Measurements from ENCODE around the gene FUT9.
"Not testable (repeated sequence)": the region's sequence is repeated elsewhere in the genome, so short reads cannot be mapped to it uniquely, and the experiment has no call there.

FUT9 gene

GRCh38 chr6:96194675-96195074 lies 178.9 kb downstream of the FUT9 start:
- no peak for DNase-seq

DNA sequence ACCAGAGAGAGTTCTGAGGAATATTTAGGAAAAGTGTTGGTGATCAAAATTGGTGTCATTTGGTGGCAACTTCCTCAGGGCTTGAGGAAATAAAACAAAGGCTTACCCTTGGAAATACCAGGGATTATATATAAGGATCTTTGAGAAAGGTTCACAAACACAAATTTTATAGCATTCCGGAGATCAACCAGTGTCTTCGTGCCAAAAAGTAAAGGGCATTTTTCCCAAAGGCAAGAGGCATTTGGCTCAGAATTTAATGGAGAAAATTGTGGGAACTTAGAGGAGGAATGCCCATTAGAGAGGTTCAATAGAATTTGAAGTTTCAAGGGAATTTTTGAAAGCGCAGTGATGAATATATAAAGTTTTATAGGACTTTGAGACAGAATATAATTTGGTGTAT lies 179.5 kb downstream of the FUT9 start:
- no peak for DNase-seq

DNA sequence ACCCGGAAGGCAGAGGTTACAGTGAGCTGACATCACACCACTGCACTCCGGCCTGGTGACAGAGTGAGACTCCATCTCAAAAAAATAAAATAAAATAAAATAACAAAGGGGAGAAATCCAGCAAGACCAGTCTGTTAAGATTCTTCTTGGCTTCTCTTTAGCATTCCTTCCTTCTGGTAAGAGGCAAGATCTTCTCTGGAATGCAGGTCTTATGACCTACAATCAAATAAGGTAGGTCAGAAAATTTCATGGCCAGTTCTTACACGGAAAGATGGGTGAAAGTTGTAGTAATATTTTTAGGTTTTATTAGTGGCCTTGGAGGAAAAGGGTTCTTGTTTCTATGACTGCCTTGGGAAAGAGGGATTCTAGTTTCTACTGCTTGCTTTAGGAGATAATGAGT lies 180.9 kb downstream of the FUT9 start:
- no peak for DNase-seq

GRCh38 chr6:96197241-96197640 lies 181.5 kb downstream of the FUT9 start:
- no peak for DNase-seq

DNA sequence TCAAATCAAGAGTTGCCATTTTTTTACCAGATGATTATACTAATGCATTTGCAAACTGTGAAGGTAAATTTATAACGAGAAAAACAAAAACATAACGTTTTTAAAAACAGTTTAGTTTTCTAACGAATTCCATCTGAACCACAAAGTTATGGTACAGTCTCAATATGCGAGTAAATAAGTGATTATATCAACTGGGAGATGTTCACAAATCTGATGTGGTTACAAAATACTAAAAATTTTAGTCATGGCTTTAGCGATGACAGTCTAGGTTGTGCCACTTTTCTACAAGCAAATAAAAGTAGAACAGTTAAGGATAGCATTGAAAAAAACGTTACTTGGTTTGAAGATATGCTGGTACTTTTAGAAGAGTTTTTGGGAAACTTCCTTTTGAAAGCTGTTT lies 186.8 kb downstream of the FUT9 start:
- no peak for DNase-seq

GRCh38 chr6:96211341-96211740 lies 195.6 kb downstream of the FUT9 start:
- no peak for DNase-seq

- no peak for DNase-seq
These were observed 196.3 kb downstream of the FUT9 start for GRCh38 chr6:96212066-96212465.

DNA sequence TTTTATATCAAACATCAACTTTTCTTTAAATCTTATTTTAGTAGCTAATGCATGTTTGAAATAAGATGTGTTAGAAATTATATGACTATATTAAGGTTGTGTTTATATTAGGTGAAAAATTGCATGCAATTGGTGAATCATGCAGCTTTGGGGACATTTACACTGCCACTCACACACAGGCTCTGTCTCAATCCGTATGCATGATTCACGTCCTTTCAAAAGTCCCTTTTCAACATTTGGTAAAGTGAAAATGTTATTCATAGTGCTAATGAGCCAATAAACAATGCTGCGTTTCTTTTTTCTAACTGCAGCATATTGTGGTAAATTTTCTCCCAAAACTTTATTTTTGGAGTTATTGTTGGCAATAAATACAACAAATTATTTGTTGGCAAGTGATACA lies 198.0 kb downstream of the FUT9 start:
- DNase-seq, result no peak

DNA sequence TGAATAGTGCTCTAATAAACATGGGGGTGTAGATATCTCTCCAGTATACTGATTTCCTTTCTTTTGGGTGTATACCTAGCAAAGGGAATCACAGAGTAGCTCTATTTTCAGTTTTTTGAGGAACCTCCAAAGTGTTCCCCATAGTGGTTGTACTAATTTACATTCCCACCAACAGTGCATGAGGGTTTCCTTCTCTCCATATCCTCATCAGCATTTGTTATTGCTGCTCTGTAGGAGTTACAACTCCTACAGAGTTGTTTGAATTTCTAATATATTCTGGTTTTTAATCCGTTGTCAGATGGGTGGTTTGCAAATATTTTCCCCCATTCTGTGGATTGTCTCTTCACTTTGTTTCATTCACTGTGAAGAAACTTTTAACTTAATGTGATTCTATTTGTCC lies 207.9 kb downstream of the FUT9 start:
- DNase-seq, result no peak

GRCh38 chr6:96227135-96227534 lies 211.4 kb downstream of the FUT9 start:
- no peak for DNase-seq

DNA sequence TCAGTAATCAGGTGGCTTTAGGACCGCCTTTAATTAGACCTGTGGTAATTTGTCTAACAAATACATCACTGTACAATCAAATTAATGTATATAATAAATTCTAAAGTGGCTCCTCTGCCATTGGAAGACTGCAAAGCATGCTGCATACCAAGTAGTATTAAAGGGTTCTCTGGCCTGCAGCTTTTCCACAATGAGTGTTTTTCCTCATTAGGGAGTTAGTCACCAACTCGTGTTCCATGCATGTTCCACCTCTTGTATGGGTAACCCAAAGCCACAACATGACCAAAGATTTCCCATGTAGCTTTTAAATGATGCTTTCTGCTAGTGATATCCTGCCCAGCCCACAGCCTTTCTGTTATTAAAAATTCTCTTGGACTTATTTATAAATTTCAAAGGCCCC lies 218.7 kb downstream of the FUT9 start:
- no peak for DNase-seq

DNA sequence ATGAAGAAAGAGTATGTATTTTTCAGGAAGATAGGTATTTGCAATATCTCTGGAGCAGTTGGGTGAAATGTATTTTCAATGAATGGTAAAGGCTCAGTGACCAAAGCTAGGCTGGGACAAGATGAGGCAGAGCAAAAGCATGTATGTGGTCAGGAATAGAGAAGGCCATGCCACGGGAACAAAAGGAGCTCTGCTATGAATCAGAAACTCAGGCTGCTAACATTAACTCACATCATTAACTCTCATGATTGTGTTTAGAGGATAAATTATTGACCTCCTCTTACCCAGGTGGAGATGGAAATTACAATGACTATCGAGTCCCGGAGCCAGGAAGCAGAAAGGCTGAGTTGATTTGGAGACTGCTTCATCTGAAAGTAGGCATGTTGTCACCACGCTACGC lies 220.2 kb downstream of the FUT9 start:
- no peak for DNase-seq

DNA sequence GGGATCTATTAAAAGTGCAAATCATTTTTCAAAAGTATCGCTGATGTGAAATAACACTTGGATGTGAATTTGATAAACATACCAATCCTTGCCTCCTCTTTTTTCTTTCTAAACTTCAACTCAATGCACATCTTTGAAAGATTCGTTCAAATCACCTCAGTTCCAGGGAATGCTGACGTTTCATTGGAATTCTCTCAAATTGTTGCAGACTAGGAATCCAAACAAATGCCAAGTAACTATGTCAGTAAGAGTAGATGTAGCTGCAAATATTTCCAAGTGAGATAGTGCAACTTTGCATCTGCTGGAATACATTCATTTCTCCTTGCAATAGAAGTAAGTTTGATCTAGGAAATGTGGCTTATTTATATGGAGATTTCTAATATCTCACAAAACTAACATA lies 220.7 kb downstream of the FUT9 start:
- no peak for DNase-seq

DNA sequence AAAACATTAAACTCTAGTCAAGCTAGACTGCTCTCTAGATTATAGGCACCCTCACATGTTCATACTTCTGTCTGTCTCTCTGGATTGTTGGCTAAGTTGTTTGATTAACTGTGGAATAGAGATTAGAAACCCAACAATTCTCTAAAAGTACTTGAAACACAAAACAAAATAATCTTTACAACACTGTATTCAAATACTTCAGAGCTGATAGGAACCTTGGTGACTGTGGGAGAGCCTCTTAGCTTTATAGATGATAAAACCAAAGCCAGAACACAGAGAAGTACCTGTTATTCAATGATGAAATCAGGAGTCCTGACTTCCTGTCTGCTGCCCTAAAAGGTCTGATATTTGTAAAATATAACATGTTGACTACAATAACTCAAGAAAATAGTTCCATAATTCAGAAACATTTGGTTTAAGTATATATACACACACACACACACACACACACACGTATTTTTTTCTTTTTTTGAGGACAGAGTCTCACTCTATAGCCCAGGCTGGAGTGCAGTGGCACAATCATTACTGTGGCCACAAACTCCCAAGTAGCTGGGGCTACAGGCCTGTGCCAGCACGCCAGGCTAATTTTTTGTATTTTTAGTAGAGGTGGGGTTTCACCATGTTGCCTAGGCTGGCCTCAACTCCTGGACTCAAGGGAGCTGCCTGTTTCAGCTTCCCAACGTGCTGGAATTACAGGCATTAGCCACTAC lies 222.0 kb downstream of the FUT9 start:
- no peak for DNase-seq

DNA sequence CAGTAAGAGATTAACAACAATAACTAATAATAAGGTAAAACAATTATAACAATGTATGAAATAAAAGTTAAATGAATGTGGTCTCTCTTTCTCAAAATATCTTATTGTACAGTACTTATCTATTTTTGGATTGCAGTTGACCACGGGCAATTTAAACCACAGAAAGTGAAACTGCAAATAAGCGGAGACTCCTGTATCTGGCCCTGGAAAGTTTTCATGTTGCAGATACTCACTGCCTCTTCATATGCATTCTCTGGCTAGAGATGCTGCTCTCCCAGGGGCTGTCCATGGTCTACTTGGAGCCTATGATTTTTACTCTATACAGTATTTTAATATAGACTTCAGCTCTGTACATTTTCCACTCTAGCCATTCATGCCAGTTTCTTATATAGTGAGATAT lies 230.8 kb downstream of the FUT9 start:
- no peak for DNase-seq

DNA sequence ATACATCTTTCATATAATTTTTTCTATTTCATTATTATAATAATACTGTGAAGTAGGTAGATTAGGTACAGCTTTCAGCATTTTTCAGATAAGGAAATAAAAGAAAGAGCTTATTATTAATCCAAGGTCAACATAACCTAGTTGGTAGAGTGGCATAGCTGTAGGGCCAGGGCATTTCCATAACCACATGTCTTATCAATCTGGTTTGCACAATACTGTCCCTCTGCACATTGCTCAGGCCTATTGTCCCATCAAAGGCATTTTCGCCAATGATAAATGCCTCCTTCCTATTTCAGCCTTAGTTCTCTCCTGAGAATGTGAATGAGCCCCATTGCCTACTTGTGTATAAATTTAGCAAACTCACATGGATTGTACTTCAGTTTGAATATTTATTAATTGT lies 234.0 kb downstream of the FUT9 start:
- DNase-seq, result no peak

- DNase-seq, result no peak
These were observed 242.0 kb downstream of the FUT9 start for GRCh38 chr6:96257751-96258150.

DNA sequence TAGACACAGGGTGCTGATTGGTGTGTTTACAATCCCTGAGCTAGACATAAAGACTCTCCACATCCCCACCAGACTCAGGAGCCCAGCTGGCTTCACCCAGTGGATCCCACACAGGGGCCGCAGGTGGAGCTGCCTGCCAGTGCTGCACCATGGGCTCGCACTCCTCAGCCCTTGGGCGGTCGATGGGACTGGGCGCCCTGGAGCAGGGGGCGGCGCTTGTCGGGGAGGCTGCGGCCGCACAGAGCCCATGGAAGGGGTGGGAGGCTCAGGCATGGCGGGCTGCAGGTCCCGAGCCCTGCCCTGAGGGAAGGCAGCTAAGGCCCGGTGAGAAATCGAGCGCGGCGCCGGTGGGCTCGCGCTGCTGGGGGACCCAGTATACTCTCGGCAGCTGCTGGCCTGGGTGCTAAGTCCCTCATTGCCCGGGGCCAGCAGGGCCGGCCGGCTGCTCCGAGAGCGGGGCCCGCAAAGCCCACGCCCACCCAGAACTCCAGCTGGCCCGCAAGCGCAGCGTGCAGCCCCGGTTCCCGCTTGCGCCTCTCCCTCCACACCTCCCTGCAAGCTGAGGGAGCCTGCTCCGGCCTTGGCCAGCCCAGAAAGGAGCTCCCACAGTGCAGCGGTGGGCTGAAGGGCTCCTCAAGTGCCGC lies 245.1 kb downstream of the FUT9 start:
- not testable (repeated sequence) for DNase-seq

Measured in MV-4-11 (cell line).